ENCODE data around the gene MRGPRX2.

The MRGPRX2 gene

DNA sequence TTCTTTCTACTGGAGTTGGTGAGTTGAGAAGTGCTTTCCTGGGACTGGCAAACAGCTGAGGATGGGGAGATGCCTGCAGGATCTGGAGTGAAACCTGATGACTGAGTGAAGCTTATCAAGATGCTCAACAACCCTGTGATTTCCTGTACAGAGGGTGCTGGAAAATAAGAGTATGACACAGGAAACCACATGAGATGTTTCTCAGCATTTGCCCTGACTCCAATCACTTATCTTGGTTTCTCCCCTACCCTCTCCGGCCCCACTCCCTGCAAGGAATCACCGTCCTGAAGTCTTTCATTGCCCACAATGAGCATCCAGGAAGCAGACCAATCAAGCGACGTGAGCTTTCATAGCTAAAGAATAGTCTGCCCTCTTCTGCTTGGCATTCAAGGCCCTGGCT lies at the start of gene MRGPRX2:
MRGPRX2 (minus strand) TSS at position 89 of the 400 bp plus-strand sequence. CDS start 4,315 bp downstream, outside the sequence.
- DNase-seq (ENCODE audit: low read depth) = no peak

GRCh38 chr11:19110295-19110694 lies 49.8 kb upstream of the MRGPRX2 start:
- no peak for DNase-seq (ENCODE audit: low read depth)

DNA sequence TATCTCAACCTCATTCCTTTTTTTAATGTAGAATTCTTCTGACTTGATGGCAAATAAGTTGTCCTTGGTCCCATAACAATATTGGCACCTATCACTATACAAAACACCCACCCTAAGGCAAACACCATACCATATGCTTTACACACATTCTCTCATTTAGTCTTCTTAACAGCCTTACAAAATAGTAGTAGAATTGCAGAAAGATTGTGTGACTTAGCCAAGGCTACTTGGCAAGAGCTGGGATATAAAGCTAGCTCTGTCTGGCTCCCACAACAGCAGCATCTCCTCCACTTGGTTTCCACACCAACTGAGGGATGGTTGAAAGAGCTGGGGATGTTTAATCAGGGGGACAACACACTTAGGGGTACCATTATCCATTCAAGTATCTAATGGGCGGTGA lies 46.6 kb upstream of the MRGPRX2 start:
- no peak for DNase-seq (ENCODE audit: low read depth)

- no peak for DNase-seq (ENCODE audit: low read depth)
Measured at GRCh38 chr11:19105011-19105410, 44.5 kb upstream of the MRGPRX2 start.

- DNase-seq (ENCODE audit: low read depth) = no peak
Measured at GRCh38 chr11:19102521-19102900, 42.0 kb upstream of the MRGPRX2 start.

- DNase-seq (ENCODE audit: low read depth) = no peak
Measured at GRCh38 chr11:19101796-19102520, 41.4 kb upstream of the MRGPRX2 start.

GRCh38 chr11:19100885-19101284 lies 40.4 kb upstream of the MRGPRX2 start:
- no peak for DNase-seq (ENCODE audit: low read depth)

GRCh38 chr11:19099093-19099492 lies 38.6 kb upstream of the MRGPRX2 start:
- DNase-seq (ENCODE audit: low read depth) = no peak

DNA sequence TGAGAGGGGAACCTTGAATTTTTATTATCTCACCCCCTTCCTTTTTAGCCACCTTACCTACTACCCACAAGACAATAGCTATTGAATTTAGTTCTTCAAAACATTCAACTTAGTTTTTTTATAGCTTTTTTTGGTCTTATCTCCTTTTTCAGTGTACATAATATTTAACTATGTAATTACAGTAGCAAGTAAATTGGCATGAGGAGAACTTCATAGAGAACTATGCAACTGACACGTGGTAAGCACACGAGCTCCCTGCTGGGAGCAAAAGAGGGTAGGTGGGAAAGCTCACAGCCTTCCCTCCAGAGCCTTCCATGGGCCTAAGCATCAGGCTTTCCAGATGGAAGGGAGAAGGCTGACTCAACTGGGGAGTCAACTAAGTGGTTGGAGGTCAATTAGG lies 34.3 kb upstream of the MRGPRX2 start:
- DNase-seq (ENCODE audit: low read depth) = no peak

DNA sequence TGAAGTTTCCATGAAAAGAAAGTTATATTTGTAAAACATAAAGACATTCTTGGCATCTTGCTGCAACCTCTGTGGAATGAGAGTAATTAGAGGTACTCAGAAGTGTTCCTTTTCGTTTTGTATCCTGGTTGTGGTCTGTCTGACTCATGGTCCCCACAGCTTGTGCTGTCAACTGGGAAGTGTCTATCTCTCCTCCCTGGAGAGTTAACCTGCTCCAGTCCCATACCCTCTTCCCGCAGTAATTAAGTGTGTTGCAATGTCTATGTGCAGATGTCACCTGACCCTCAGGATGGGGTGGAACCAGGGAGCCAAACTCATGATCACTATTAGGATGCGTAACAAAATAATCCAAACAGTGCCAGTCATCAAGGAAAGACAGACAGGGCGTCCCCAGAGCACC lies 33.5 kb upstream of the MRGPRX2 start:
- no peak for DNase-seq (ENCODE audit: low read depth)

DNA sequence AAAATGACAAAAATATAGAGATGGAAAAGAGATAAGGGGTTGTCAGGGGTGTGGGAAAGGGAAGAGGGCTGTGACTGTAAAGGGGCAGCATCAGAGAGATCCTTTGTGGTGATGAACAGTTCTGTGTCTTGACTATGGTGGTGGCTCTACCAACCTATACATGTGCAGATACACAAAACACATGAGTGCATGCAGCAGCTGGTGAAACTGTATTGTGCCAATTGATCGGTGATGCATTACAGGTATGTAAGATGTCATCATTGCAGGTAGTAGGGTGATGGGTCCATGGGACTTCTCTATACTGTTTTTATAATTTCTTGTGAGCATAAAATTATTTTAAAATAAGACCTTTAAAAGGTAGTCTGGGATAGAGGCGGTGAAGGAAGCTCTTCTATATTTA lies 32.3 kb upstream of the MRGPRX2 start:
- no peak for DNase-seq (ENCODE audit: low read depth)

DNA sequence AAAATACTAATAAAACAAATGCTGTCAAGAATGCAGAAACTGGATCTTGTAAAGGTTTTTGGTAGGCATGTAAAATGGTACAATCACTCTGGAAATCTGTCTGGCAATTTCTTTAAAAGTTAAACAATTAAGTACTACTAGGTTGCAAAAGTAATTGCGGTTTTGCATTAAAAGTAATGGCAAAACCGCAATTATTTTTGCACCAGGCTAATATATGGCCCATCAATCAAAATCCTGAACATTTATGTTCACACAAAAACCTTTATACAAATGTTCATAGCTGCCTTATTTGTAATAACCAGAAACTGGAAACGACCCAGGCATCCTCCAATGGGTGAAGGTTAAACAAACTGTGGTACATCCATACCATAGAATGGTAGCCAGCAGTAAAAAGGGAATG lies 31.8 kb upstream of the MRGPRX2 start:
- no peak for DNase-seq (ENCODE audit: low read depth)

GRCh38 chr11:19091366-19091765 lies 30.8 kb upstream of the MRGPRX2 start:
- no peak for DNase-seq (ENCODE audit: low read depth)

DNA sequence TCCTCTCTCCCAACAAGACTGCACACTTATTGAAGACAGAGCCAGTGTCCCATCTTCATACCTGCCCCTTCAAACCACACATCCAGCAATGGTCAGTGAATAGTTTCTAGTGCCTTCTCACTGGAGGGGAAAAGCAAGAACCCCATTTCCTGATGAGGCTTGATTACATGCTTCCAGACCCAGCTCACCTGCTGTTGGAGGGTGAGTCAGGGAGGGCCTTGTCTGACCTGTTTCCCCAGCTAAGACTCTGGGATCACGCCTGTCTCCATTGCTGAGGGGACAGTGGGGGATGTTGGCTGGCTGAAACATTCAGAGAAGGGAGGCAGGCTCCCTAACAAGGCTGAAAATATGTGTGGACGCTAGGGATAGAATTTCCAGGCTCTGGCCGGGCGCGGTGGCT lies 28.9 kb upstream of the MRGPRX2 start:
- no peak for DNase-seq (ENCODE audit: low read depth)

- no peak for DNase-seq (ENCODE audit: low read depth)
Measured at GRCh38 chr11:19088791-19089190, 28.3 kb upstream of the MRGPRX2 start.

DNA sequence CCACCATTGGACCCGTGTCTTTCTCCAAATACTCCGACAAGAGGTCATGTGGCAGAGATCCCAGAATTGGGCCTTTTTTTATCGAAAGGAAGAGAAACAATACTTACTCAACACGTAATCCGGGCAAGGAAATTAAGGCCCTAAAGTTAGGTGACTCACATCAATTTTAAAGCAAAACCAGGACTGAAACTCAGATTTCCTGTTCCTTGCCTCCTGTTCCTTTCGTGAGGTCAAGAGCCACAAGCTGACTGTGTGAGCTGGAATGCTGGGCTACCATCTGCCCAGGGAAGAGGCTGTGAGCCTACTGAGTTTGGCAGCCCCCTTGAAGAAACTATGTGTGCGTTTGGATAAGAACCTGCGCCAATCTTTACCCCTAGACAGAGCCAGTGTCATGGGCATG lies 27.1 kb upstream of the MRGPRX2 start:
- no peak for DNase-seq (ENCODE audit: low read depth)

- no peak for DNase-seq (ENCODE audit: low read depth)
Measured at GRCh38 chr11:19084661-19085315, 24.3 kb upstream of the MRGPRX2 start.

- DNase-seq (ENCODE audit: low read depth) = no peak
Measured at GRCh38 chr11:19083166-19083565, 22.6 kb upstream of the MRGPRX2 start.

- no peak for DNase-seq (ENCODE audit: low read depth)
Measured at GRCh38 chr11:19080579-19080993, 20.1 kb upstream of the MRGPRX2 start.

GRCh38 chr11:19079643-19080440 lies 19.3 kb upstream of the MRGPRX2 start:
- DNase-seq (ENCODE audit: low read depth) = no peak

DNA sequence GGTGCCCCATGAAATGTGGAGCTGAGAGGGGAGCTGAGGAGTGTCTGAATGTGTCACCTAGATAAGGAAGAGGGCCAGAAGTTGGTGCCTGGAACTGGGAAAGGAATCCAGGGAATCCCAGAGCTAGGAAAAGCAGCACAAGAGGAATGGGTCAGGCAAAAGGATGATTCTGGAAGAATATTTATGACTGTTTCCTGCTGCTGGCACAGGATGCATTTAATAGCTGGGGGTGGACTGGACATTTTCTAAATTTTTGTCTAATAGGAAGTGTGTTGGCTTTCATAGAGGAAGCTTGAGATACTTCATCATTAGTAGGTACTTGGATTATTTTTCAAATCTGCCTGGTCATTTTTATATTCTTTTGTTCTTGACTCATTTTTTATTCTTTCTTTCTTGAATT lies 17.4 kb upstream of the MRGPRX2 start:
- no peak for DNase-seq (ENCODE audit: low read depth)

- no peak for DNase-seq (ENCODE audit: low read depth)
Measured at GRCh38 chr11:19076744-19077589, 16.4 kb upstream of the MRGPRX2 start.
